Esophagus squamous epithelium (tissue), 5 donors: Measurements from ENCODE around the gene MESD. TPM values are rescaled to one million over a fixed set of nuclear protein-coding genes. Genes with fewer than 3 reads are reported as not detected.

Experiments used
- DNase-seq: peaks from one replicate; lab custom pipeline; 2025; lab: John Stamatoyannopoulos, UW
- H3K27ac ChIP-seq, 4 donors: fragments of 200-600 bp; sonication (generic); one replicate each; pipeline ENCODE4 v1.5.1; 2016 to 2019; ENCODE audit warnings: mild to moderate bottlenecking in 1 of 4
- H3K27me3 ChIP-seq, 4 donors: fragments of 200-600 bp; sonication (generic); 1 replicate in 3 of 4; 2 replicates in 1 of 4; pipeline versions ENCODE4 v1.5.1 to v1.6.0; 2017 to 2021; ENCODE audit warnings: antibody characterized with exemption in 1 of 4
- H3K36me3 ChIP-seq, 3 donors: fragments of 200-600 bp; sonication (generic); one replicate each; pipeline ENCODE4 v1.5.1; 2016 to 2019
- H3K4me1 ChIP-seq, 3 donors: fragments of 200-600 bp; sonication (generic); one replicate each; pipeline ENCODE4 v1.5.1; 2017 to 2019
- H3K4me3 ChIP-seq, 4 donors: fragments of 200-600 bp; sonication (generic); 1 replicate in 3 of 4; 2 replicates in 1 of 4; pipeline ENCODE4 v1.5.1; 2016 to 2019; ENCODE audit warnings: mild to moderate bottlenecking in 2 of 4, moderate library complexity in 1 of 4
- H3K9me3 ChIP-seq, 3 donors: fragments of 200-600 bp; sonication (generic); one replicate each; pipeline ENCODE4 v1.5.1; 2016 to 2019
- CTCF ChIP-seq, 6 experiments: fragments of 450-650 bp in 4 of 6; fragments of 200-600 bp in 2 of 6; sonication (generic) in 2 of 6; IDR thresholded peaks; one replicate each; pipeline ENCODE4 v1.5.1; 2016 to 2019; ENCODE audit warnings: antibody characterized with exemption in 6 of 6, mild to moderate bottlenecking in 4 of 6, moderate library complexity in 4 of 6
- POLR2A ChIP-seq, 4 donors: fragments of 450-650 bp; IDR thresholded peaks; one replicate each; pipeline ENCODE4 v1.6.1; 2017; ENCODE audit warnings: antibody characterized with exemption in 4 of 4, mild to moderate bottlenecking in 4 of 4, moderate library complexity in 3 of 4
- WGBS, 2 donors: methylation state at CpG; one replicate each; pipeline ENCODE4 v1.1.5; 2018; 5-methylcytosine and 5-hydroxymethylcytosine counted together
- intact Hi-C: fragments of 100-400 bp; cut with DNase I; formaldehyde crosslinking; loops from one replicate; pipeline ENCODE4 v1.15.0; 2022
- total RNA-seq, 4 donors: library from RNA; depleted of rRNA; stranded (reverse); fragments of >200 nt; gene quantifications; one replicate each; pipeline ENCODE4 v1.1.0, GENCODE V29; 2016
- donor health status: DM: yes; HTN: yes; CAD: no.

MESD gene
- total RNA-seq, 4 donors from 2014 or later = 13.8 to 25.4 (median 19.1) TPM

- peaks cover 0 to 4% (median 0%) of the 10 kb centered on the region in 3 donors for H3K9me3 ChIP-seq
- TF ChIP-seq POLR2A (IDR thresholded peaks at IDR 0.05) (no peak), CTCF (IDR thresholded peaks at IDR 0.05) (no peak)
- no peak overlapping the region for H3K4me3 ChIP-seq
- H3K4me1 ChIP-seq = peaks cover 0 to 37% (median 15%) of the 10 kb centered on the region in 3 donors
- no peak for DNase-seq
- no peak overlapping the region for H3K27ac ChIP-seq
- H3K27me3 ChIP-seq = no peaks in the 10 kb centered on the region
- intact Hi-C loops = no loop called here
- H3K36me3 ChIP-seq = no peaks in the 10 kb centered on the region
- 31% methylated on average over 1 of the region's 1 CpG for WGBS, 2 donors
Observed at GRCh38 chr15:81032818-81033217, 43.2 kb upstream of the MESD start.

- Histone ChIP-seq H3K27me3 (no peaks in the 10 kb centered on the region), H3K4me3 (no peak overlapping the region), H3K4me1 (peaks cover 0 to 34% (median 15%) of the 10 kb centered on the region in 3 donors), H3K36me3 (no peaks in the 10 kb centered on the region), H3K9me3 (peaks cover 0 to 4% (median 0%) of the 10 kb centered on the region in 3 donors), H3K27ac (no peak overlapping the region)
- intact Hi-C loops = no loop called here
- no peak for DNase-seq
- TF ChIP-seq POLR2A (IDR thresholded peaks at IDR 0.05) = no peak
- TF ChIP-seq CTCF (IDR thresholded peaks at IDR 0.05) = no peak
- WGBS, 2 donors = 53 to 77% methylated on average over 4 of the region's 4 CpGs
Observed at GRCh38 chr15:81032355-81032754, 42.7 kb upstream of the MESD start.

- intact Hi-C loops = no loop called here
- peaks cover 0 to 34% (median 15%) of the 10 kb centered on the region in 3 donors for H3K4me1 ChIP-seq
- no peaks in the 10 kb centered on the region for H3K27me3 ChIP-seq
- no peak overlapping the region for H3K27ac ChIP-seq
- 87 to 98% methylated on average over 4 of the region's 4 CpGs for WGBS, 2 donors
- no peak for DNase-seq
- TF ChIP-seq CTCF (IDR thresholded peaks at IDR 0.05) (no peak), POLR2A (IDR thresholded peaks at IDR 0.05) (no peak)
- no peaks in the 10 kb centered on the region for H3K36me3 ChIP-seq
- peaks cover 0 to 4% (median 0%) of the 10 kb centered on the region in 3 donors for H3K9me3 ChIP-seq
- no peak overlapping the region for H3K4me3 ChIP-seq
Observed at GRCh38 chr15:81031203-81031602, 41.6 kb upstream of the MESD start.

GRCh38 chr15:81030301-81030750, 40.7 kb upstream of the MESD start:
- peaks cover 0 to 4% (median 0%) of the 10 kb centered on the region in 3 donors for H3K9me3 ChIP-seq
- H3K36me3 ChIP-seq = no peaks in the 10 kb centered on the region
- intact Hi-C loops = no loop called here
- WGBS, 2 donors = 50 to 71% methylated on average over 3 of the region's 3 CpGs
- no peak for TF ChIP-seq CTCF (IDR thresholded peaks at IDR 0.05)
- TF ChIP-seq POLR2A (IDR thresholded peaks at IDR 0.05) = no peak
- DNase-seq = no peak
- no peak overlapping the region for H3K4me3 ChIP-seq
- H3K4me1 ChIP-seq = peaks cover 0 to 34% (median 15%) of the 10 kb centered on the region in 3 donors
- peak overlapping the region in 2 of 4 donors; percentile 4 to 50 for H3K27ac ChIP-seq
- no peaks in the 10 kb centered on the region for H3K27me3 ChIP-seq

- intact Hi-C loops = no loop called here
- DNase-seq = no peak
- Histone ChIP-seq H3K9me3 (peaks cover 0 to 4% (median 0%) of the 10 kb centered on the region in 3 donors), H3K27me3 (no peaks in the 10 kb centered on the region), H3K4me1 (peaks cover 0 to 34% (median 15%) of the 10 kb centered on the region in 3 donors), H3K27ac (peak overlapping the region in 3 of 4 donors; percentile 4 to 50 (median 40)), H3K4me3 (no peak overlapping the region), H3K36me3 (no peaks in the 10 kb centered on the region)
- no peak for TF ChIP-seq CTCF (IDR thresholded peaks at IDR 0.05)
- no peak for TF ChIP-seq POLR2A (IDR thresholded peaks at IDR 0.05)
- 38 to 39% methylated on average over 3 of the region's 3 CpGs for WGBS, 2 donors
Observed at GRCh38 chr15:81029414-81030300, 40.0 kb upstream of the MESD start.
